GM13977 (cell line): ENCODE measurements around the gene MTA1.

Experiments used
- DNase-seq: peaks from one replicate; pipeline ENCODE4 v3.0.0; 2012; ENCODE audit warnings: low spot score
- in situ Hi-C: fragments of 300-500 bp; cut with MboI; formaldehyde crosslinking; loops from one replicate; pipeline ENCODE4 v1.12.0; 2022; ENCODE audit warnings: low sequenced_read_pairs, low pct_unique_long_range_greater_than_20kb, mixed read lengths, inconsistent platforms; ENCODE audit not compliant: unreplicated experiment
- TF ChIP-seq, protein P1 (sequence below): IDR thresholded peaks from 2 replicates; pipeline ENCODE4 v1.5.1; 2012; ENCODE audit warnings: mild to moderate bottlenecking, control low read depth; ENCODE audit not compliant: insufficient read depth; ENCODE audit errors: extremely low read depth, missing control alignments

Gene MTA1

GRCh38 chr14:105487449-105487985, 67.9 kb downstream of the MTA1 start:
- no peak for DNase-seq
- TF ChIP-seq, protein P1, sequence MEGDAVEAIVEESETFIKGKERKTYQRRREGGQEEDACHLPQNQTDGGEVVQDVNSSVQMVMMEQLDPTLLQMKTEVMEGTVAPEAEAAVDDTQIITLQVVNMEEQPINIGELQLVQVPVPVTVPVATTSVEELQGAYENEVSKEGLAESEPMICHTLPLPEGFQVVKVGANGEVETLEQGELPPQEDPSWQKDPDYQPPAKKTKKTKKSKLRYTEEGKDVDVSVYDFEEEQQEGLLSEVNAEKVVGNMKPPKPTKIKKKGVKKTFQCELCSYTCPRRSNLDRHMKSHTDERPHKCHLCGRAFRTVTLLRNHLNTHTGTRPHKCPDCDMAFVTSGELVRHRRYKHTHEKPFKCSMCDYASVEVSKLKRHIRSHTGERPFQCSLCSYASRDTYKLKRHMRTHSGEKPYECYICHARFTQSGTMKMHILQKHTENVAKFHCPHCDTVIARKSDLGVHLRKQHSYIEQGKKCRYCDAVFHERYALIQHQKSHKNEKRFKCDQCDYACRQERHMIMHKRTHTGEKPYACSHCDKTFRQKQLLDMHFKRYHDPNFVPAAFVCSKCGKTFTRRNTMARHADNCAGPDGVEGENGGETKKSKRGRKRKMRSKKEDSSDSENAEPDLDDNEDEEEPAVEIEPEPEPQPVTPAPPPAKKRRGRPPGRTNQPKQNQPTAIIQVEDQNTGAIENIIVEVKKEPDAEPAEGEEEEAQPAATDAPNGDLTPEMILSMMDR, result no peak
- in situ Hi-C loops, result no loop called here

DNA sequence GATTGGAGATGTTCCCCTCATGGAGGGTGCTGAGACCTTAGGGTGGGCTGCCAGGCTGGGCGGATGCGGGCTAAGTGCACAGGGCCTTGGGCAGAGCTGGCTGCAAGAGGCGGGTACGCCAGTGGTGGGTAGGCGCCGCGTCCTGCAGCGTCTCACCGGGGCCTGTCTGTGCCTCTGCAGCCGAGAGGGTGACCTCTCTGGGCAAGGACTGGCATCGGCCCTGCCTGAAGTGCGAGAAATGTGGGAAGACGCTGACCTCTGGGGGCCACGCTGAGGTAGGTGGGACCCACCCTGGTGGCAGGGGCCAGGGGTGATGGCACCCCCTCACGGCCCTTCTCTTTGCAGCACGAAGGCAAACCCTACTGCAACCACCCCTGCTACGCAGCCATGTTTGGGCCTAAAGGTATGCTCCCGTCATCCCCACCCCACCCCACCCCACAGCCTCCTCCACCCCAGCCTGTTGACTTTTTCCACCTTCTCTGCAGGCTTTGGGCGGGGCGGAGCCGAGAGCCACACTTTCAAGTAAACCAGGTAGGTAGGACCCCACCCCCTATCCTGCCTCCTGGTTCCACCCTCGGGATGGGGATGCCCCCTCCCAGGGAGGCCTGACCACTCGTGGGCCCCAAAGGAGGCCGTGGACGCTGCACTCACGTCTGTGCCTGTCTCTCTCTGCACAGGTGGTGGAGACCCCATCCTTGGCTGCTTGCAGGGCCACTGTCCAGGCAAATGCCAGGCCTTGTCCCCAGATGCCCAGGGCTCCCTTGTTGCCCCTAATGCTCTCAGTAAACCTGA, 68.6 kb downstream of the MTA1 start:
- DNase-seq, result no peak
- in situ Hi-C loops, result no loop called here

DNA sequence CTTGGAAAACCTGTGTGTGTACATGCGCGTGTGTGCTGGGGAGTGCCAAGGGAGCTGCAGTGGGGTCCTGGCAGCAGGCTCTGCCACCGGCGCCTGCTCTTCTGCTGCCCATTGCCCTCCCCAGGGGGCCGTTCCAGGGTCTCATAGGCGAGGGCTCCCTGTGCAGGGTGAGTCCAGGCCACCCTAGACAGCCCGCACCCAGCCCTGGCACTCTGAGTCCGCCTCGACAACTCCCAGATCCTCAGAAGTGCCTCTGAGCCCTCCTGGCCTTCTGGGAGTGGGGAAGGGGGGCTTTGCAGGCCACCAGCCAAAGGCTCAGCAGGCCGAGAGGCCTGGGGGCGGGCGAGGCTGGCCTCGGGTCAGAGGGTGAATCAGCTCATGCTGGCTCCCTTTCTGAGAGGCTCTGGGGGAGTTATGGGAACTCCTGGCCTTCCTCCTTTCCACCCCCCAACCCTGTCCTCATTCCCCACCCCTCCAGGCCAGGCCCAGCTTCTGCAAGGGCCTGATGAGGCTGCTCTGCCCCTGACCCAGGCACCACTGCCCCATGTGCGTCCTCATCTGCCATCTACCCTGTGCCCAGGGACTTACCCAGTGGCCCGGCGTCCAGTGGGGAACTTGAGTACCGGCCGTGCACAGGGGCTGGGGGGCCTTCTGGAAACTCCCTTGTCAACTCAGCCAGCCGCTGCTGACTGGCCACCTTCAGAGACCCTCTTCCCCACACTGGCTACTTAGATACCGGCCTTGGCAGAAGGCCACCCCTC, 69.3 kb downstream of the MTA1 start:
- DNase-seq, result no peak
- TF ChIP-seq, protein P1, result no peak
- in situ Hi-C loops, result no loop called here

More for the DNA sequence above, 68.6 kb downstream of the MTA1 start:
- TF ChIP-seq, protein P1, result no peak

GRCh38 chr14:105489542-105490266, 70.1 kb downstream of the MTA1 start:
- TF ChIP-seq, protein P1, result peak; percentile 66
- in situ Hi-C loops, result loop anchor here (10.0 kb wide), 1 partner anchor 115 kb away; no protein-coding TSS in a partner anchor
- DNase-seq, result peak; percentile 89

DNA sequence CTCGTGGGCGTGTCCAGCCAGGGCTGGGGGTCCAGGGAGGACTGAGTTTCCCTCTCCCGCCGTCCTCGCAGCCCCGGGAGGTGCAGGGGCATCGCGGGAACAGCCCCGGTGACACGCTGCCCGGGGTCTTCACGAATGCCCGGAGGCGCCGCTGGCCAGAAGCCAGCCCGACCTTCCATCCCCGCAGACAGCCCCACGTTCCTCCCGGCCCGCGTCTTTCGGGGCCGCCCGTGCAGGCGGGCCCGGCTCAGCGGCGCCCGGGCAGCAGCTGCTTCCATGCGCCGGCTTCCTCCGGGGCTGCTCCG, 70.6 kb downstream of the MTA1 start:
- in situ Hi-C loops, result loop anchor here (10.0 kb wide), 1 partner anchor 115 kb away; no protein-coding TSS in a partner anchor
- TF ChIP-seq, protein P1, result no peak
- DNase-seq, result no peak

GRCh38 chr14:105490572-105491365, 71.1 kb downstream of the MTA1 start, which contains the start of gene TEDC1:
TSS of gene TEDC1 (plus strand) at chr14:105491246. CDS start at chr14:105491376, 130 bp downstream.
- TF ChIP-seq, protein P1, result peak; percentile 97
- in situ Hi-C loops, result loop anchor here (10.0 kb wide), 1 partner anchor 116 kb away; no protein-coding TSS in a partner anchor
- DNase-seq, result peak; percentile 98
